Measurements from ENCODE around the gene CMIP.

DNA sequence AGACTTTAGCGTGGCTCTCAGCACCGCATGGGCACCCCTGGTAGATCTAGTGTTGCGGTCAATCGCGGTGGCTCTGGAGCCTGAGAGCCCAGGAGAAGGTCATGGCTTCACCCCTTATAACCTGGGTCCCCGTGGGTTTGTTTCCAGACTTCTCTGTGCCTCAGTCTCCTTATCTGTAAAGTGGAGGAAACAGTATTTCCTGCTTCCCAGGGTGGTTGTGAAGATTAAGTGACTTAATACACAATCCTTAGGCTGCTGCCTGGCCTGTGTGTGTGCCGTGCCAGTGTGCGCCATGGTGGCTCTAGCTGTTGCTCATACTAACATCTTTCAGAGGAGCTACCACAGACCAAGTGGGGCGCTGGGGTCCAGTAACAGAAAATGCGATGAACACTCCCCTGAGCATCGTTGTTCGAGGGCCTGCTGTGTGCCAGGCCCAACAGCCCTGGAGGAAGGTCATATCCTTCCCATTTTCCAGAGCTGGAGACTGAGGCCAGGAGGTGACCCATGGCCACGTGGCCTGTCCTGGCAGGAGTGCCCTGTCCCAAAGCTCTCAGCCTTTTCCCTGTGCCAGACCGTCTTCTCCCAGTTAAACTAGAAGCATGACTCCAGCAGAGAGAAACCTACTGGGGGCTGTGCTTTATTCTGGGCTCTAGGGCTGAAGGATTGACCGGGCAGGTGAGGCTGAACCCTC, 70.1 kb downstream of the CMIP start:
- TF ChIP-seq GABPA (IDR thresholded peaks at IDR 0.05; ENCODE audit: low read depth) (no peak), TAF1 (IDR thresholded peaks at IDR 0.05; ENCODE audit: borderline replicate concordance, low read depth, low read length) (no peak), EZH2phosphoT487 (IDR thresholded peaks at IDR 0.05; ENCODE audit: borderline replicate concordance, low read depth) (no peak), GATA2 (CRISPR knock-in tag; IDR thresholded peaks at IDR 0.05) (no peak), JUND (IDR thresholded peaks at IDR 0.05) (no peak), RXRA (IDR thresholded peaks at IDR 0.05; ENCODE audit: borderline replicate concordance, low read depth) (no peak), EP300 (IDR thresholded peaks at IDR 0.05; ENCODE audit: borderline replicate concordance in 1 of 2, low read depth in 1 of 2, low read length in 1 of 2) (no peak)
- TF ChIP-seq, protein P1, sequence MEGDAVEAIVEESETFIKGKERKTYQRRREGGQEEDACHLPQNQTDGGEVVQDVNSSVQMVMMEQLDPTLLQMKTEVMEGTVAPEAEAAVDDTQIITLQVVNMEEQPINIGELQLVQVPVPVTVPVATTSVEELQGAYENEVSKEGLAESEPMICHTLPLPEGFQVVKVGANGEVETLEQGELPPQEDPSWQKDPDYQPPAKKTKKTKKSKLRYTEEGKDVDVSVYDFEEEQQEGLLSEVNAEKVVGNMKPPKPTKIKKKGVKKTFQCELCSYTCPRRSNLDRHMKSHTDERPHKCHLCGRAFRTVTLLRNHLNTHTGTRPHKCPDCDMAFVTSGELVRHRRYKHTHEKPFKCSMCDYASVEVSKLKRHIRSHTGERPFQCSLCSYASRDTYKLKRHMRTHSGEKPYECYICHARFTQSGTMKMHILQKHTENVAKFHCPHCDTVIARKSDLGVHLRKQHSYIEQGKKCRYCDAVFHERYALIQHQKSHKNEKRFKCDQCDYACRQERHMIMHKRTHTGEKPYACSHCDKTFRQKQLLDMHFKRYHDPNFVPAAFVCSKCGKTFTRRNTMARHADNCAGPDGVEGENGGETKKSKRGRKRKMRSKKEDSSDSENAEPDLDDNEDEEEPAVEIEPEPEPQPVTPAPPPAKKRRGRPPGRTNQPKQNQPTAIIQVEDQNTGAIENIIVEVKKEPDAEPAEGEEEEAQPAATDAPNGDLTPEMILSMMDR (IDR thresholded peaks at IDR 0.05), result no peak
- TF ChIP-seq, protein P2, sequence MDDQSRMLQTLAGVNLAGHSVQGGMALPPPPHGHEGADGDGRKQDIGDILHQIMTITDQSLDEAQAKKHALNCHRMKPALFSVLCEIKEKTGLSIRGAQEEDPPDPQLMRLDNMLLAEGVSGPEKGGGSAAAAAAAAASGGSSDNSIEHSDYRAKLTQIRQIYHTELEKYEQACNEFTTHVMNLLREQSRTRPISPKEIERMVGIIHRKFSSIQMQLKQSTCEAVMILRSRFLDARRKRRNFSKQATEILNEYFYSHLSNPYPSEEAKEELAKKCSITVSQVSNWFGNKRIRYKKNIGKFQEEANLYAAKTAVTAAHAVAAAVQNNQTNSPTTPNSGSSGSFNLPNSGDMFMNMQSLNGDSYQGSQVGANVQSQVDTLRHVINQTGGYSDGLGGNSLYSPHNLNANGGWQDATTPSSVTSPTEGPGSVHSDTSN (IDR thresholded peaks at IDR 0.05), result no peak

Measured in SK-N-SH (cell line).